ENCODE results near the gene GOLGA3. TPM values are rescaled to one million over a fixed set of nuclear protein-coding genes. Genes with fewer than 3 reads are reported as not detected.
"Not testable (repeated sequence)": the region's sequence is repeated elsewhere in the genome, so short reads cannot be mapped to it uniquely, and the experiment has no call there.

The GOLGA3 gene
- total RNA-seq, 1 donor from 2014 or later, result 150 TPM

GRCh38 chr12:132818562-132818961, 10.1 kb downstream of the GOLGA3 start:
- DNase-seq (ENCODE audit: low read depth), result no peak

GRCh38 chr12:132814232-132814631, 14.4 kb downstream of the GOLGA3 start:
- no peak for DNase-seq (ENCODE audit: low read depth)

DNA sequence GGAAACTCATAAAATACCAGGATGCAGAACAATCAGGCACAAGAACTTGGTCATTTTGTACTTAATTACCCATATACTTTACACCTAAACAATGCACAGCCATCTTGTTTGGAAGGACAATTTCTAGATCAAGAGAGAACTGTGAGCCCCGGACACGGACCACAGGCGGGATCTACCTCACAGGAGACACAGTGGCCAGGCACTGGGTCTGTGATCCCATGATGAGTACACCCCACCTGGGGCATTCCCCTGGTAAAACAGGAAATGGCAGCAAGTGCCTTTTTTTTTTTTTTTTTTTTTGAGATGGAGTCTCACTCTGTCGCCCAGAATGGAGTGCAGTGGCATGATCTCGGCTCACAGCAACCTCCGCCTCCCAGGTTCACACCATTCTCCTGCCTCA, 15.2 kb downstream of the GOLGA3 start:
- no peak for DNase-seq (ENCODE audit: low read depth)

GRCh38 chr12:132812631-132813305, 15.9 kb downstream of the GOLGA3 start:
- DNase-seq (ENCODE audit: low read depth), result no peak

GRCh38 chr12:132809391-132809790, 19.3 kb downstream of the GOLGA3 start:
- peak; percentile 25 for DNase-seq (ENCODE audit: low read depth)

DNA sequence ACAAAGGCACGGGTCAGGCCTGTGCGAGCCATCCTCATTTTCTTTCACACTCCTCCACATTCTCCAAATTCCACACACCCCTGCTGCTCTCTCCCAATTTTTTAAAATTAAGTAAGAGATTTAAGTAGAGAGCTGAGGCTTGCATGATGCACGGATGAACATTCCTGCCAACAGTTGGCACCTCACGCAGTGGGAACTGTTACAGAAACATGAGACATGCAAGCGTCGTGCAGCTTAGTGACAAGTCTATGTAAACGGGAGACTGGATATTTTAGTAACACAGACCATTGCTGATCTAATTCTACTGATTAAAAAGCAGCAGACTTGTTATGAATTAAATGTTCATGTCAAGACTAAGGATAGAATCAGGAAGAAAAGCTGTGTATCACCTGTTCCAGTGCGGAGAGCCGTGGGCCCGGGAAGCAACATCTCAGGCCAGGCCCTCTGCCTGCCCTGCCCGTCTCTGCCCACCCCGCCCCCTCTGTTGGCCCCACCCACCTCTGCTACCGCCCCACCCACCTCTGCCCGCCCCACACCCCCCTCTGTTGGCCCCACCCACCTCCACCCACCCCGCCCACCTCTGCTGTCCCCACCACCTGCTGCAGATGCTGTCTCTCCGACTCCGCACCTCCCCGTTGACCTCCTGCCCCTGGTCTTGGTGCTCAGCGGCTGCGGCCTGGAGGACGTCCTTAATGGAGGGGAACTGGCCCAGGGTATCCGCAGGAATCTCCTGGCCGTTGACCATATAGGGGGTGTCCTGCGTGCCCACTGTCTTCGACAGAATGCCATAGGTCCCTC, 21.2 kb downstream of the GOLGA3 start:
- DNase-seq (ENCODE audit: low read depth), result no peak

DNA sequence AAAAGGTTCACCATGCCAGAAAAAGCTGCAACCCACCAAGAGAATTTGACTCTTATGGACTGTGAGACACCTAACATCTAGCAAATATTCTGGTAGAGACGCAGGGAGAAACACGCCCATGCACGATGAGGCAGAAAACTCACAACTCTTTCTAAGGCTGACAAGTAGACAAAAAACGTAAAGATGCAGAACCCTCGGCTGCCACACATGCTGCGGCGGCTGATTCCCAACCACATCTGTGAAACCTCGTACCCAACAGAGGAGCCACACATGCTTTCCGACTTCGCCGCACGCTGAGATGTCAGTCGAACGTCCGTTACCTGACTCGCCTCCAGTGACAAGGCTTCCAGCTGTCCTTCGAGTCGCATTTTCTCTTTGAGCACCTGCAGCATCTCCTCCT, 21.8 kb downstream of the GOLGA3 start:
- no peak for DNase-seq (ENCODE audit: low read depth)

- DNase-seq (ENCODE audit: low read depth), result no peak
These were observed 24.2 kb downstream of the GOLGA3 start for GRCh38 chr12:132804426-132804861.

- no peak for DNase-seq (ENCODE audit: low read depth)
These were observed 24.8 kb downstream of the GOLGA3 start for GRCh38 chr12:132803888-132804287.

DNA sequence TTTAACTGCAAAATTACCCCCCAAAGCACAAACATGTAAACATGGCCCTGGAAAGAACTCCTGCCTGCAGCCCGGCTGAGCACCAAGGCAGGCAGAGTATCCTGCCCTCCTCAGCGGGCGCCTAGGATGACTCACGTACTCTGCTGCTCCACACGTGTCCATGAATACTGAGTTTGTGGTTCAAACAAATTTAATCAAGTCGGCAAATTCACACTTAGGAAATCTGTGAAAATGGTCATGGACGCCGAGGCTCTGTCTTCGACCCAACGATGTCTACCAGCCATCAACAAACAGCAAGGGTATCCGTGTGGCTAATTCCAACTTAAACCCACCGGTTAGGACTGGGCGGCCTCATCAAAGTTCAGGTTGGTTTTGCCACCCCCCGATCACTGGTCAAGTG, 25.5 kb downstream of the GOLGA3 start:
- DNase-seq (ENCODE audit: low read depth), result no peak

GRCh38 chr12:132801741-132802140, 26.9 kb downstream of the GOLGA3 start:
- DNase-seq (ENCODE audit: low read depth), result no peak

GRCh38 chr12:132798836-132799235, 29.8 kb downstream of the GOLGA3 start:
- no peak for DNase-seq (ENCODE audit: low read depth)

GRCh38 chr12:132797820-132798570, 30.7 kb downstream of the GOLGA3 start:
- DNase-seq (ENCODE audit: low read depth), result no peak

DNA sequence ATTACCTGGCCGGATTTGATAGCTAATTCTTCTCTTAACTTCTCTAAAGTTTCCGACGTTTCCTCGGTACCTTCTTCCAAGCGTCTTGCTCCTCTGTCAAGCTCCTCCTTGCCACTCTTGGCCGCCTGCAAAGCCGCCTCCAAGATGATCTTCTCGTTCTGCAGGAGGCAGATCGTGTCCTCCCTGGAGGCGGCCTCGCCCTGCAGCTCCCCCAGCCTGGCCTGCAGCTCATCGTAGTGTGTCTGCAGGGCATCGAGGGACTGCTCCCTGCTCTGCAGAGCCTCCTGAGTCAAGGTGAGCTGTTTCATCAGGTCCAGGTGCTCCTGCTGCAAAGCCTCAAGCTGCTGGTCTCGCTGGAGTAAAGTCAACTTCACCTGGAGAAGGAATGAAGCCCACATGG, 32.8 kb downstream of the GOLGA3 start:
- DNase-seq (ENCODE audit: low read depth), result no peak

GRCh38 chr12:132791940-132792339, 36.7 kb downstream of the GOLGA3 start:
- not testable (repeated sequence) for DNase-seq (ENCODE audit: low read depth)

- DNase-seq (ENCODE audit: low read depth), result no peak
These were observed 39.6 kb downstream of the GOLGA3 start for GRCh38 chr12:132789099-132789471.

DNA sequence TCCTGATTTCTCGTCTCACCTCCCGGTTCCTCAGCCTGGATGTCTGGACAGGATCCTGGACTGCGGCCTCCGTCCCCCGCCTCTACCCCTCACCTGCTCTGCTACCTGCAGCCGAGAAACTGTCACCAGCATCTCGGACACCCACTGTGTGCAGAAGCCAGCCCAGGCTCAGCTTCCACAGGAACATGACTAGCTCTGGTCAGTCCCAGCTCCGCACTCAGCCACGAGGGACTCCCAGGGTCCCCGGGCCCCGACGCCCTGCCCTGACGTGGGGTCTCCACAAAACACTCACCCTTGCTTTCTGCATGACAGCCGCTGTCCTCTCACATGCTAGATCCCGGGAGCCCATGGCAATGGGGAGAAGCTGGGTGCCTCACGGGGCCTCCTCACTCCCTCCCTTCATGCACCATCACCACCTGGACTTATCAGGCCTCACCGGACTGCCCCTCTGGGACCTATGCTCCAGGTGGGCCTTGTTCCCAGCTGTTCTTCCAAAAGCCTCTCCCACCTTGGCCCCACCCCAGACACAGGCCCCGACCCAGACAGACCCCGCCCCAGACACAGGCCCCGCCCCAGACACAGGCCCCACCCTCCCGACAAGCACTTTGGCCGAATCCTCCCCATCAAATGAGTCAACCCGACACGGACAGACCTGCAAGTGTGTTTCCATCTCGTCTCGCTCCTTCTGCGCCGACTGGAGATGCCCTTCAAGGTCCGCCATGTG, 40.1 kb downstream of the GOLGA3 start:
- DNase-seq (ENCODE audit: low read depth), result no peak

DNA sequence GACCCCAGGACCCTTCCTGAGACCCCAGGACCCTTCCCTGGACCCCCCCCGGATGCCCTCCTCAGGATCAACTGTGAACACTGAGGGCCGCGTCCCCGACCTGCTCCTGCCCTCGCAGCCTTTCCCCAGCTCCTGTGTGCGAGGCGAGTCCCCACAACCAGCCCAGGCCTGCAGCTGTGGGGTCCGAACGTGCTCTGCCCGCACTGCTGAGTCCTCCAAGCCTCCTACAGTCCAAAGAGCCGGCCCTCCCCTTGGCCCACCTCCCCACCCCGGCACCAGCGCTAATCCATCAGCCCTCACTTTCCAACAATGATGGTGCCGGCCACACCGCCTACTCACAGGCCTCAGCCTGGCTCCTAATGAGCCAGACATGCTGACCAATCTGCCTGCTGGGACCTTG, 40.8 kb downstream of the GOLGA3 start:
- no peak for DNase-seq (ENCODE audit: low read depth)

GRCh38 chr12:132786192-132786591, 42.5 kb downstream of the GOLGA3 start:
- no peak for DNase-seq (ENCODE audit: low read depth)

- DNase-seq (ENCODE audit: low read depth), result no peak
These were observed 44.1 kb downstream of the GOLGA3 start for GRCh38 chr12:132784580-132784979.

DNA sequence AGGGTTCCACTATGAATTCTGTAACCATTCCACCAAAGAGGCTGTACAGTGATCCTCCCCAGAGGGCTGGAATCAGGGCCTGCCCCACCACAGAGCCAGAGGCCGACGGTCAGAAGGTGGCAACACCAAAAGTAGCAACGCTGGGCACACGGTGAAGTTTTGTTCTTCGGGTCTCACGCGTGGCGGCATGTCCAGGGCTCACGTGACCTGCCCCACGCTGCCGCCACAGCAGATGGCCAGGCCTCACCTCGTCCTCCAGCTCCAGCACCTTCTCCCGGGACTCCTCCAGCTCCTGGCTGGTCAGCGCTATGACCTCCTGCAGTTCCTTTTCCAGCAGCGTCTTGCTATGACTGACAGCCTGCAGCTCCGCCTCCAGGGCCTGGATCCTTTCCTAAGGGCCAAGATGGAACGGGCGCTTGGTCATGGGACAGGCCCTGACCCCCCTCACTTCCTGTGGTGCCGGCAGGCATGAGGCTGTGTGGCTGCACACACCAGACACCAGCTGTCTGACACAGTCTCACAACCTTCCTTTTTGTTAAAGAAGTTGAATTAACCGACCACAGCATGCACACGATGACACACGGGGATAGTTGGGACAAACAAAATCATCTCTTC, 44.6 kb downstream of the GOLGA3 start:
- no peak for DNase-seq (ENCODE audit: low read depth)

DNA sequence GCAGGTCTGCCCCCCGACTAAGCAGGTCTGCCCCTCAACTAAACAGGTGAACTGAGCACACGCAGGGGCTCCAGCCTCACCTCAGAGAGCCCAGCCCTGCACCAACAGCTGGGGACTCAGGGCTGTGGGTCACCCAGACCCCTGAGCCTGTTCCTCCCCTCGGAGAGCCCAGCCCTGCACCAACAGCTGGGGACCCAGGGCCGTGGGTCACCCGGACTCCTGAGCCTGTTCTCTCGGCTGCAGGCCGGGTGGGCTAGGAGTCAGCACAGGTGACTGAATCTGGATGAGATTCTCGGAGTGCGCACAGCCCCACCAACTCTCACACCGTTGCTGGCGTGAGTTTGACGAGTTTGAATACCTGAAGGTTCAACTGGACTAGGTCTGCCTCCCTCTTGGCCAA, 46.7 kb downstream of the GOLGA3 start:
- no peak for DNase-seq (ENCODE audit: low read depth)
